Thymus (tissue), 11 donors: ENCODE measurements around the gene NXPH1. TPM values are rescaled to one million over a fixed set of nuclear protein-coding genes. Genes with fewer than 3 reads are reported as not detected.

ENCODE experiments used
- DNase-seq, 9 donors: peaks; one replicate each; pipeline ENCODE4 v3.0.0-alpha.2; 2013; ENCODE audit warnings: low spot score in 9 of 9, low read depth in 6 of 9, missing footprints in 1 of 9
- H3K27ac ChIP-seq, 2 donors: one replicate each; pipeline ENCODE4 v1.5.1; 2013; ENCODE audit warnings: control low read depth in 1 of 2, low read depth in 1 of 2, low read length in 1 of 2, mild to moderate bottlenecking in 1 of 2, moderate library complexity in 1 of 2
- H3K27me3 ChIP-seq, 2 donors: one replicate each; pipeline ENCODE4 v1.5.1; 2013; ENCODE audit warnings: low read length in 1 of 2; ENCODE audit not compliant: control insufficient read depth in 2 of 2, insufficient read depth in 1 of 2
- H3K36me3 ChIP-seq, 2 donors: one replicate each; pipeline ENCODE4 v1.5.1; 2013; ENCODE audit warnings: low read length in 1 of 2, mild to moderate bottlenecking in 1 of 2, moderate library complexity in 1 of 2; ENCODE audit not compliant: control insufficient read depth in 2 of 2, insufficient read depth in 2 of 2
- H3K4me1 ChIP-seq, 2 donors: one replicate each; pipeline ENCODE4 v1.5.1; 2013; ENCODE audit warnings: low read length in 2 of 2; ENCODE audit not compliant: control insufficient read depth in 2 of 2, insufficient read depth in 2 of 2
- H3K4me3 ChIP-seq, 2 donors: one replicate each; pipeline ENCODE4 v1.5.1; 2013; ENCODE audit warnings: low read length in 2 of 2, control low read depth in 1 of 2, mild to moderate bottlenecking in 1 of 2
- H3K9me3 ChIP-seq, 2 donors: one replicate each; pipeline ENCODE4 v1.5.1; 2013; ENCODE audit warnings: low read length in 1 of 2, mild to moderate bottlenecking in 1 of 2; ENCODE audit not compliant: control insufficient read depth in 2 of 2, insufficient read depth in 1 of 2
- WGBS: extraction: QIAGEN DNeasy Blood & Tissue Kit; methylation state at CpG from one replicate; pipeline ENCODE4 v1.1.7; 2013; 5-methylcytosine and 5-hydroxymethylcytosine counted together
- polyA plus RNA-seq: library from polyadenylated mRNA; stranded (reverse); fragments of 200-250 nt; gene quantifications from one replicate; pipeline ENCODE4 v1.2.3, GENCODE V29; 2013
- total RNA-seq: library from RNA; stranded (reverse); fragments of 120-200 nt; gene quantifications from one replicate; pipeline ENCODE4 v1.2.4, GENCODE V29; 2013
- donor health status: healthy.

NXPH1 gene
- total and polyA plus RNA-seq, 2 donors: 0.05 to 0.07 TPM

DNA sequence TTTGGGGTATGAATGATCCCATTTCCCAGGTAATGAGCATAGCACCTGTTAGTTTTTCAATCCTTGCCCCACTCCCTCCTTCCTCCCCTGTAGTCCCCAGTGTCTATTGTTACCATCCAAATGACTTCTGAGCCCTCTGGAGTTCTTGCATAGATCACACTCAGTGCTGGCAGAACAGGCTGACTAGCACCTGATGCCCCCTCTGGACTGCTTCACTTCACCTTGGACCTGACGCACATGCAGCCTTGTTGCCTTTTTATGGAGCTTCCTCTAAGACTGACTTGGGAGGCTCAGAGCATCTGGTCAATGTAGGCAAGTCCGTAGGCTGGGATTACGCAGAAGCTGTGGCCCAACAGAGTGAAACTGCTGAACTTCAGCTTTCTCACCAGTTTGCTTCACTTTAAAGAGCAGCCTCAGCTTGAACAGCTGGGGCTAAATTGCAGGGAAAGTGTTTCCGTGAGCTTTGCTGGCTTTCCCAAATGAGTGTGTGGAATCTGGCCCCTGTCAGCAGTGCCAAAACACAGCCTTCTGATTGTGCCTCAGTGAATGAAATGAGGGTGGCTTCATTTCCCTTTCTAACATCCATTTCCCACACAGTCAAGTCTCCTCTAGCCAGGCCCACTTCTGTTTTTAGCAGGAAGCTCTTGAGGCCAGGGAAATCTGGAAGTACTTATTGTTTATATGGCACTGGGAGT lies 48.5 kb downstream of the NXPH1 start:
- DNase-seq: no peak
- WGBS: 81% methylated on average over 4 of the region's 4 CpGs
- H3K9me3 ChIP-seq: no peaks in the 10 kb centered on the region
- no peaks in the 10 kb centered on the region for H3K4me1 ChIP-seq
- no peak overlapping the region for H3K27ac ChIP-seq
- H3K4me3 ChIP-seq: no peak overlapping the region
- H3K27me3 ChIP-seq: no peaks in the 10 kb centered on the region
- no peaks in the 10 kb centered on the region for H3K36me3 ChIP-seq

- 68% methylated on average over 4 of the region's 4 CpGs for WGBS
- DNase-seq: no peak
- no peaks in the 10 kb centered on the region for H3K9me3 ChIP-seq
- H3K27me3 ChIP-seq: no peaks in the 10 kb centered on the region
- H3K4me3 ChIP-seq: no peak overlapping the region
- no peaks in the 10 kb centered on the region for H3K4me1 ChIP-seq
- H3K36me3 ChIP-seq: no peaks in the 10 kb centered on the region
- H3K27ac ChIP-seq: no peak overlapping the region
These were observed 57.1 kb downstream of the NXPH1 start for GRCh38 chr7:8490391-8491045.

- Histone ChIP-seq H3K9me3 (no peaks in the 10 kb centered on the region), H3K27ac (no peak overlapping the region), H3K4me3 (no peak overlapping the region), H3K4me1 (no peaks in the 10 kb centered on the region), H3K36me3 (no peaks in the 10 kb centered on the region), H3K27me3 (no peaks in the 10 kb centered on the region)
- 96% methylated on average over 3 of the region's 3 CpGs for WGBS
- no peak for DNase-seq
These were observed 57.7 kb downstream of the NXPH1 start for GRCh38 chr7:8491106-8491505.

GRCh38 chr7:8491544-8492489 lies 58.4 kb downstream of the NXPH1 start:
- Histone ChIP-seq H3K27ac (no peak overlapping the region), H3K27me3 (no peaks in the 10 kb centered on the region), H3K4me1 (no peaks in the 10 kb centered on the region), H3K9me3 (no peaks in the 10 kb centered on the region), H3K36me3 (no peaks in the 10 kb centered on the region), H3K4me3 (no peak overlapping the region)
- WGBS: 95% methylated on average over 8 of the region's 8 CpGs
- DNase-seq: no peak

- Histone ChIP-seq H3K27ac (no peak overlapping the region), H3K4me3 (no peak overlapping the region), H3K9me3 (no peaks in the 10 kb centered on the region), H3K36me3 (no peaks in the 10 kb centered on the region), H3K4me1 (no peaks in the 10 kb centered on the region), H3K27me3 (no peaks in the 10 kb centered on the region)
- no peak for DNase-seq
These were observed 65.7 kb downstream of the NXPH1 start for GRCh38 chr7:8499128-8499527.

- H3K4me3 ChIP-seq: no peak overlapping the region
These were observed 66.9 kb downstream of the NXPH1 start for GRCh38 chr7:8500286-8500685.

DNA sequence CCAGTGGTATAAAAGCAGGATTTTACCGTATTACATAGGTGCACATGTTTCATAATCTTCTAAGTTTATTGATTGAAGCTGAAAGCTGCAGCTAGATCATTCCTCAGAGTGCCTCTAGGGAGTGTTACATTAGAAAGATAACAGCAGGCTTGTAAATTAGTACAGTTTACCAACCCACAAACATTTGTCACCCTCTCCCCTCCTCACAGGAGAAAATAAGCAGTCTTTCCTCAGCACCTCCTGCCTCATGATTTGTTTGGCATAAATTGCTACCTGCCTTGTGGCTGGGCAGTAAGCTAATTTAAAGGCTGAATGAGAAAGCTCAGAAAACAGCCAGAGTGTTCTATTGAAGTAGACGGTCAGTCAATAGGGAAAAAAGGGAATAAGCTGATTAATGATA lies 74.2 kb downstream of the NXPH1 start:
- Histone ChIP-seq H3K4me3 (no peak overlapping the region), H3K27me3 (no peaks in the 10 kb centered on the region)

More at GRCh38 chr7:8500286-8500685, 66.9 kb downstream of the NXPH1 start:
- no peak overlapping the region for H3K27ac ChIP-seq
- no peaks in the 10 kb centered on the region for H3K4me1 ChIP-seq
- 89% methylated on average over 2 of the region's 2 CpGs for WGBS
- H3K36me3 ChIP-seq: no peaks in the 10 kb centered on the region
- no peaks in the 10 kb centered on the region for H3K9me3 ChIP-seq
- H3K27me3 ChIP-seq: no peaks in the 10 kb centered on the region
- DNase-seq: peak in 1 of 9 donors; percentile 2

DNA sequence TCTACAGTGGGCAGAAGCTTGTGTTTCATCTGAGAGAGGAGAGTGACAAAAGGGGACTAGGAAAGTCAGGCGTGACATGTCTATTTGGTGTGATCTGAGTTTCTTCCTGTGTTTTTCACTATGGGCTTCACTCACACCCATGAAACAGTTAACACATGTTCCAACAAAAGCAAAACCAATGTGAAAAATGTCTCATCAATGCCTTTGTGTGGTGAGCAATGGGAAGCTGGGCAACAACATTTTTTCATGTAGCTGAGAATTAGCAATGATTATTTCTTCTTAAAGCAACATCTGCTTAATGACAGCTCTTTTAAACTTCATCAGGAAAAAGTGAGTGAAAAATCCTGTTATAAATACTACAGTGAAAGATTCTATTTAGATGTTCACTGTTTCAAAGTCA lies 76.2 kb downstream of the NXPH1 start:
- Histone ChIP-seq H3K27ac (no peak overlapping the region), H3K4me3 (no peak overlapping the region), H3K9me3 (no peaks in the 10 kb centered on the region), H3K27me3 (no peaks in the 10 kb centered on the region), H3K4me1 (no peaks in the 10 kb centered on the region), H3K36me3 (no peaks in the 10 kb centered on the region)
- DNase-seq: no peak
- whole genome bisulfite sequencing: 94% methylated on average over 1 of the region's 1 CpG

More for the DNA sequence above, 74.2 kb downstream of the NXPH1 start:
- H3K4me1 ChIP-seq: no peaks in the 10 kb centered on the region
- H3K36me3 ChIP-seq: no peaks in the 10 kb centered on the region
- H3K9me3 ChIP-seq: no peaks in the 10 kb centered on the region
- 86% methylated on average over 2 of the region's 2 CpGs for WGBS
- H3K27ac ChIP-seq: no peak overlapping the region
- no peak for DNase-seq

GRCh38 chr7:8511855-8512254 lies 78.4 kb downstream of the NXPH1 start:
- no peaks in the 10 kb centered on the region for H3K36me3 ChIP-seq

More at GRCh38 chr7:8511855-8512254, 78.4 kb downstream of the NXPH1 start:
- WGBS: 93% methylated on average over 3 of the region's 3 CpGs
- H3K9me3 ChIP-seq: no peaks in the 10 kb centered on the region
- no peaks in the 10 kb centered on the region for H3K27me3 ChIP-seq
- no peak overlapping the region for H3K4me3 ChIP-seq
- no peak for DNase-seq
- no peak overlapping the region for H3K27ac ChIP-seq
- H3K4me1 ChIP-seq: no peaks in the 10 kb centered on the region
